ENCODE results near the gene TMEM161A. TPM values are rescaled to one million over a fixed set of nuclear protein-coding genes. Genes with fewer than 3 reads are reported as not detected.

The TMEM161A gene
- total and polyA plus RNA-seq, 2 of the 13 experiments (the other 11 are each of a cell fraction or from before 2014, with no cell fraction given): 25.9 to 31.4 TPM

- no TSS peak for BruUV-seq (replicated peaks)
- POLR2A ChIA-PET: interaction anchor here (2.5 kb wide), 1 partner anchor 12 kb away, joined by 11 read pairs; the partner anchor contains the start of gene MEF2B
- CTCF ChIA-PET (ENCODE audit: low intra/inter-chr PET ratio, low total read pairs): no interaction called here
- Histone ChIP-seq H4K20me1 (ENCODE audit: insufficient read depth, low read length) (no peaks in the 10 kb centered on the region), H3K4me3 (replicated peaks in 1 of 3; ENCODE audit: insufficient read depth in 1 of 3, low read depth in 2 of 3, low read length in 3 of 3) (no peak overlapping the region), H3K27me3 (ENCODE audit: control insufficient read depth in 1 of 2, insufficient read depth in 2 of 2, low read length in 2 of 2) (no peaks in the 10 kb centered on the region), H3K36me3 (replicated peaks in 1 of 2; ENCODE audit: control insufficient read depth in 1 of 2, insufficient read depth in 2 of 2, low read length in 2 of 2) (no peaks in the 10 kb centered on the region), H3K4me1 (ENCODE audit: insufficient read depth, low read length) (no peaks in the 10 kb centered on the region), H3K4me2 (ENCODE audit: low read depth, low read length) (no peak overlapping the region), H3K9ac (ENCODE audit: insufficient read depth, low read depth, low read length) (no peak overlapping the region), H3K27ac (ENCODE audit: extremely low read length, insufficient read depth, low read length) (no peak overlapping the region), H3K9me3 (ENCODE audit: low read length) (no peaks in the 10 kb centered on the region), H2AFZ (ENCODE audit: low read length) (no peak overlapping the region), H3K79me2 (ENCODE audit: insufficient read depth, low read length) (no peaks in the 10 kb centered on the region)
- DNase-seq (ENCODE audit: low spot score) (no peak), FAIRE-seq (no peak), ATAC-seq (no peak)
- 82% methylated on average over 6 of the region's 6 CpGs for WGBS (ENCODE audit: low lambda C conversion rate)
- intact Hi-C loops (cut with micrococcal nuclease; ENCODE audit: unreplicated experiment) (no loop called here), in situ Hi-C loops (cut with HindIII; ENCODE audit: extremely low pct_ligation_motif_present, low pct_unique_long_range_greater_than_20kb) (no loop called here)
- TF ChIP-seq SNRNP70 (IDR thresholded peaks at IDR 0.05; ENCODE audit: low read depth, low read length) (no peak), ATRX (CRISPR knock-in tag; IDR thresholded peaks at IDR 0.05; ENCODE audit: borderline replicate concordance) (no peak), ZFP62 (CRISPR knock-in tag; IDR thresholded peaks at IDR 0.05) (no peak), ZNF740 (CRISPR knock-in tag; IDR thresholded peaks at IDR 0.05) (no peak), RFX1 (IDR thresholded peaks at IDR 0.05) (no peak), ZSCAN31 (CRISPR knock-in tag; IDR thresholded peaks at IDR 0.05; ENCODE audit: low read depth) (no peak)
Measured at GRCh38 chr19:19157808-19158207, 19.5 kb upstream of the TMEM161A start.

- 94% methylated on average over 8 of the region's 10 CpGs for WGBS (ENCODE audit: low lambda C conversion rate)
- H4K20me1 ChIP-seq (ENCODE audit: insufficient read depth, low read length): no peaks in the 10 kb centered on the region
- H3K9me3 ChIP-seq (ENCODE audit: low read length): no peaks in the 10 kb centered on the region
- no peaks in the 10 kb centered on the region for H3K36me3 ChIP-seq (replicated peaks in 1 of 2; ENCODE audit: control insufficient read depth in 1 of 2, insufficient read depth in 2 of 2, low read length in 2 of 2)
- DNase-seq (ENCODE audit: low spot score): no peak
- no peak for ATAC-seq
- ChIA-PET POLR2A (no interaction called here), CTCF (ENCODE audit: low intra/inter-chr PET ratio, low total read pairs) (no interaction called here)
- H3K9ac ChIP-seq (ENCODE audit: insufficient read depth, low read depth, low read length): no peak overlapping the region
- H3K4me3 ChIP-seq (replicated peaks in 1 of 3; ENCODE audit: insufficient read depth in 1 of 3, low read depth in 2 of 3, low read length in 3 of 3): no peak overlapping the region
- H3K79me2 ChIP-seq (ENCODE audit: insufficient read depth, low read length): no peaks in the 10 kb centered on the region
- H2AFZ ChIP-seq (ENCODE audit: low read length): no peak overlapping the region
- H3K4me1 ChIP-seq (ENCODE audit: insufficient read depth, low read length): no peaks in the 10 kb centered on the region
- FAIRE-seq: no peak
- BruUV-seq (replicated peaks): no TSS peak
- no peaks in the 10 kb centered on the region for H3K27me3 ChIP-seq (ENCODE audit: control insufficient read depth in 1 of 2, insufficient read depth in 2 of 2, low read length in 2 of 2)
- intact Hi-C loops (cut with micrococcal nuclease; ENCODE audit: unreplicated experiment): no loop called here
- H3K27ac ChIP-seq (ENCODE audit: extremely low read length, insufficient read depth, low read length): no peak overlapping the region
- TF ChIP-seq ZSCAN5A (CRISPR knock-in tag; IDR thresholded peaks at IDR 0.05; ENCODE audit: borderline replicate concordance) (no peak), GTF2F1 (IDR thresholded peaks at IDR 0.05; ENCODE audit: low read length) (no peak), MED13 (CRISPR knock-in tag; IDR thresholded peaks at IDR 0.05) (no peak)
- in situ Hi-C loops (cut with HindIII; ENCODE audit: extremely low pct_ligation_motif_present, low pct_unique_long_range_greater_than_20kb): no loop called here
- no peak overlapping the region for H3K4me2 ChIP-seq (ENCODE audit: low read depth, low read length)
Measured at GRCh38 chr19:19155495-19156219, 17.4 kb upstream of the TMEM161A start.
